ENCODE data around the gene XKR3.
"Not testable (repeated sequence)": the region's sequence is repeated elsewhere in the genome, so short reads cannot be mapped to it uniquely, and the experiment has no call there.

The XKR3 gene

DNA sequence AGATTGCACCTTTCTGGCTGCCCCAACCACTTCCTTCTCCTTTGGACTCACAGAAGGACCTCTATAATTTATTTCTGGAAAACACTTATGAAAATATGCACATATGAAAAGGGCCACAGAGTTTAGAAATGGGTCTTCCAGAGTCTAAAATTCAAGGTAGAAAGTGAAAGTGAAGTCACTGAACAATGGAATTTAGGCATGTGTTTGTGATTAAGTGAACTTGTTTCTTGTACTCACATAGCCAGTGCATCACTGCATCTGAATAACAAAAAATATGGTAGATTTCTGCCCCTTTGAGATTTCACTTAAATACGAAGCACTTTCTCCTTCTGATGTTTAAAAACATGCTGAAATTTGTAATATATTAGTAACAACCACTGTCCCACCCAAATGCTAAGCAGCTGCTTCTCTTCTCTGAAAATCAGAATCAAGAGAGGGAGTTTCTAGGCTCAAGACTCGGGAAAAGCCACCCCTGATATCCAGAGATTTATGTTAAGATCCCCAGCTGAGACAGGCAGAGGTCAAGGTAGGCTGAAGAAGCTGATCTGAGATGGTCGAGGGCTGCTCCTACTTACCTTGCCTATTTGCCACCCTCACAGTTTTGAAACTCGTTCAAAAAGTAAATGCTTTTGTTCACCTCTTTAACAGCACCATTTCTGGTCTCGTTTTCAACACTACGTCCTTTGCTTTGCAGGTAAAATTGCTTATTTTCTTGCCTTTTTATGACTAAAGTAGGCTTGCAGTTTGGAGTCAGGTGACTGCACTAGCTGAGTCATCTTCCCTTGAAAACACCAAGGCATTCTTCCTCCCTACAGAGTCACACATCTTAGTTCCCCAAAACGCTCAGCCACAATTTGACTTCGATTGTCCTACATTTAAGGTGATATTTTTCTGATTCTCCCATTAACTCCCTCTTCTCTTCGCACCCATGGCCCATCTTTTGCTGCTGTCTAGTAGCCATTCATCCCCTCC is at the start of gene XKR3:
Gene XKR3 (minus strand): TSS at position 696 of the 972 bp plus-strand sequence. CDS start 17,338 bp downstream, outside the sequence.
- no peak for DNase-seq

DNA sequence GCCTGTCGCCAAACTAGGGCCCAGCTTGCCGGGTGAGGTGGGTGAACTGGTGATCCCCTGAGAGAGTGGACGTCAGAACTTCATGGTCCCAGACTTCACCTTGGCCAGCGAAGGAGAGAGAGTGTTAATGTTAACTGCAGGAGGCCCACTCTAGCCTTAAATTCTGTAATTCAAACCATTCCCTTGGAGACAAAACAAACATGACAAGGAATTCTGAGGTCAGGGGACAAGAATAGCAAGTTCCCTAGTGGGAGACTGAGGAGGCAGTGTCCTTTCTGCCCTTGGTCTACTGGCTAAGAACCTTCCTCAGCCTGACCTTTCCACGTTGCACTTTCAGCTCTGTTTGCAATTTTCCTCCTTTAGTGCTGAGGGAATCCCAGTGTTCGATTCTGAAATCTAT is 44.4 kb upstream of the XKR3 start:
- DNase-seq, result not testable (repeated sequence)

DNA sequence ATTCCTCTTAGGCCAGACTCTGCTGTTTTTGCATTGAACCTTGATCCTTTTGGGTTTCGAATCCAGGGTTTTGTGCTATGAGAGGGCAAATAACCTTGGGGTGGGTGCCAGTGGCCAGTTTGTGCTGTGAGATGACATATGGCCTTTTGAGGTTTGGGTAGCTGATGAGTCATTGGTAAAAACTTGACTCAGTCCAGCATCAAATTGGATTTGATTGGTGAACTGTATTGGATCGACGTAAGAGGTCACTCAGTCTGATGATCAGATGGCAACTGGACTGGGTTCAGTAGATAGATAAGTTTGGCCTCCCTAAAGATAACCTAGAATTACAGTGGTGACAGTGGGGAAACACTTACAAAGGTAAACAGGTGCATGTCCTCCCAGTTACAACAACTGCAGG is 41.0 kb upstream of the XKR3 start:
- DNase-seq, result no peak

DNA sequence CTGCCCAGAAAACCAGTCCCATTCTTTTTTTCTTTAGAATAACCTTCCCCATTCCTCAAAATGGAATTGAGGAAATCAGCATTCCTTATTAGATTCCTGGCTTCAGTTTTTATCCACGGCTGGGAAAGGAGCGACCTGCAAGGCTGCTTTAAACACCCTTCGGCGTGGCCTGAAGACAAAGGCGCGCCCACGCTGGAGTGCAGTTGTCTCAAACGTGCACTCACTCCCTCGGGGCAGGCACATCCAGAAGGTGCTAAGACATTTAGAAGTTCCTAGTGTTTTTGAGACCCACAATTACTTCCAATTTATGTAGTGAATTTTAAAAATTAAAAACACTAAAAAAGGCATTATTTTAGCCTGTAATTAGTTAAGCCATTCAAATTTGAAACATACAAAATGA is 31.6 kb upstream of the XKR3 start:
- DNase-seq, result not testable (repeated sequence)

DNA sequence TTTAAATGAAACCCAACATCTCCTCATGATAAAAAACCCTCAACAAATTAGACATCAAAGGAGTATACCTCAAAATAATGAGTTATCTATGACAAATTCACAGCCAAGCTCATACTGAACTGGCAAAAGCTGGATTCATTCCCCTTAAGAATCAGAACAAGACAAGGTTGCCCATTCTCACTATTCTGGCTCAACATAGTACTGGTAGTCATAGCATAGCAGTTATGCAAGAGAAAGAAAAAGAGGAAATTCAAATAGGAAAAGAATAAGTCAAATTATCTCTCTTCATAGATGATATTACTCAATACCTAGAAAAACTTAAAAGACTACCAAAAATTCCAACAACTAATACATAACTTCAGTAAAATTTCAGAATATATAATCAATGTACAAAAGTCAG is 29.4 kb upstream of the XKR3 start:
- DNase-seq, result no peak

DNA sequence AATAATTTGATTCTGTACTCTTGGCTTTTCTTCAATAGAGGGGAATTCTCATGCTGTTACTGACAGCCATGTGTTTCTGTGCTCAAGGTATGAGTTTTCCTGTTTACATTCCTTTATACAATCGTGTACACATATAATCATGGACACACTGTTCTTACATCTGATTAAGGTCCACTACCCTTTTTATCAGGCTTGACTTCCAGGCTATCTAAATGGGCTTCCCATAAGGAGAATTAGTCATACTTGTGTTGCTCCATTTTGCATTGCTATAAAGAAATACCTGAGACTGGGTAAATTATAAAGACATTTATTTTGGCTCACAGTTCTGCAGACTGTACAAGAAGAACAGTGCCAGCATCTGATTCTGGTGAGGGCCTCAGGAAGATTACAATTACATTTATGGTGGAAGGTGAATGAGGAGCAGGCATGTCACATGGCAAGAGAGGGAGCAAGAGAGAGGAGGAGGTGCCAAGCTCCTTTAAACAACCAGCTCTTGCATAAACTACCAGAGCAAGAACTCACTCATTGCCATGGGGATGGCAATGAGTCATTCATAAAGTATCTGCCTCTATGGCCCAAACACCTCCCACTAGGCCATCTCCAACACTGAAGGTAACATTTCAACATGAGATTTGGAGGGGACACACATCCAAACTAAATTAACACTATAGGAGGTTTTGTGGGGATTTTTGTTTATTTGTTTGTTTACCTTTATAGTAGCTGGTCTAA is 26.2 kb upstream of the XKR3 start:
- not testable (repeated sequence) for DNase-seq

DNA sequence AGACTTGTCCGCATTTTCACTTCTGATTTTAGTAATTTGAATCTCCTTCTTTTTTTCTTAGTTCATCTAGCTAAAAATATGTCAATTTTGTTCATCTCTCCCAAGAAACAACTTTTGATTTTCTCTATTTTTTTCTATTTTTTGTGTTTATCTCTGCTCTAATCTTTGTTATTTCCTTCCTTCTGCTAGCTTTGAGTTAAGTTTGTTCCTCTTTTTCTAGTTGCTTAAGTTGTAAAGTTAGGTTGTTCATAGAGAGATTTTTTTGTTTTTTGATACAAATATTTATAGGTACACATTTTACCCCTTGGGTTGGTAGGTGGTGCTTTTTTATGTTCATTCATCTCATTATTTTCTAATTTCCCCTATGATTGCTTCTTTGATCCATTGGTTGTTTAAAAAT is 22.1 kb upstream of the XKR3 start:
- DNase-seq, result no peak

DNA sequence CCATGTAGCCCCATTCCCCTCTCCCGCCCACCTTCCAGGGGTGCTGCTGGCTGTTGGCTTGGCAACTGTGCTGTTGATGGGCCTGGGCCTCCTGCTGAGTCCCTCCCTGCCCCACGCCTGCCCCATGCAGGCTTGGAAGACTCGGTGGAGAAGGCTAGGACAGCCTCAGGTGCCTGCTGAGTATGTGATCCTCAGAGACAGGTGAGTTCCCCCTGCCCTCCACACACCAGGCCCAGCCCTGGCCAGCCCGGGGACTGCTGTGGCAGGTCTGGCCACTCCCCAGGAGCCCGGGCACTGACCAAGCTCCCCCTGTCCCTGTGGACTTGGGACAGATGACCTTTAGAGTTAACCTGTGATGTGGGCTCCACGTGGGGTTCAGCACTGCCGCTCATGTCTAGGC is 20.7 kb upstream of the XKR3 start:
- DNase-seq, result no peak

DNA sequence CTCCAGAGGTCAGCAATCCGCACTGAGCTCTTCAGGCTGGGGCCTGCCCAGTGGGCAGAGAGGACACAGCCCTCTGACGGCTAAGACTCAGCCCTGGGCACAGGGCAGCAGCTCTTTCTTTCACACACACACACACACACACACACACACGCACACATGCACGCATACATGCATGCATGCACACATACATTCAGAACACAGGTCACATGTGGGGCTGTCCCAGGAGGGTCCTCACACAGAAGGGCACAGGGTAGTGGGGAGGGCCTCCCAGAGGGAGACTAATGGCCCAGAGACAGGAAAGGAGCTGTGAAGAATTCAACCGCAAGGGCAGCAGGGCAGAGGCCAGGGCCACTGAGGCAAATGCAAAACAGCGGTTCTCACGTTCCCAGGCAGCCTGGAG is 20.3 kb upstream of the XKR3 start:
- DNase-seq, result no peak

DNA sequence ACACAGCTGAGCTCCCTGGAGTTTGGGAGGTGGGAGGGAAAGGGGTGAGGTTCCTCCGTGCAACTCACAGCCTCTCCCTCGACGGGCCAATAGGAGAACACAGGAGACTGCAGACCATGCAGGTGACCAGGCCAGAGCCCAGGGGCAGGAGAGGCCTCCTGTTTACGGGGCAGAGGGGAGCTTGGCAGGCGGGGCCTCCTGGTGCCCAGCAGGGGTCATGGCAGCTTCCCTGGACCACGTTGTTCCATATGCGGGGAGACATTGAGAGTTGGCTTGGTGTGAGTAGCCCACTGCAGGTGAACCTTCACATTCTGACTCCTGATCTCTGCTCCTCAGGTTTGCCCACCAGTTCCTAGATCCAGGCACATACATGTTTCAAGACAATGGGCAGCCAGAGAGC is 19.3 kb upstream of the XKR3 start:
- no peak for DNase-seq

DNA sequence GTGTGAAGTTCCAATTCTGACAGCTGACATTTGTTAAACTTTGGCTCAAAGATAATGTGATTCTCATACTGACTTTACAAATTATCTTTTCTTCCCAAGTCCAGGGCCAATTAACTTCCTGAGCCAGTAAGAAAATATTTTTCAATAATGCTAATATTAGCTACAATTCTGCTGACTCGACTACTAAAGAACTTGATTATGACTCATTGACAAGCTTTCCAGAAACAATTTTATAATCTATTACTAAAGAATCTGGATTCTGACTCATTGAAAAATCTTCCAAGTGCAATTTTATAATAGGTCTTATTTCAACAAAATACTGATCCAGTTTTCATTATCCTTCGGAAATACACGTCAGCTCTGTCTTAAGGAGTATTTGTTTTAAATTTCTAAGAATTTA is 12.9 kb upstream of the XKR3 start:
- DNase-seq, result no peak

DNA sequence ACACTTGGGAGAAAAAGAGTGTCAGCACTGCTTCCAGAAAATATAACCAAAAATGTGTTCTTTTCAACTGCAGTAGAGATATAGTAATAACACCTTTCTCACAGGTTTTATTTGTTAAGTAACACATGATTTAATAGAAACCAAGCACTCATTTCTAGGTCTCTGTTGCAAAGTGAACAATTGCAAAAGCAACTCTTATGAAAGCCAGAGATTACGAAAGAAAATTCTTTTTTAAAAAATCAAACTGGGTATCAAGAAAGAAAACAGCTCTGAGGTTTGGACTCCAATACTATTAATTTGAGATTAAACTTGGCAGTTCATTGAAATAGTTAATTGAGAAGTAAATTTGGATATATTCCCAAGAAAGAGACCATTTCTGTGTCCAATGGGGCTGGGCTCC is 9.8 kb upstream of the XKR3 start:
- DNase-seq, result no peak

DNA sequence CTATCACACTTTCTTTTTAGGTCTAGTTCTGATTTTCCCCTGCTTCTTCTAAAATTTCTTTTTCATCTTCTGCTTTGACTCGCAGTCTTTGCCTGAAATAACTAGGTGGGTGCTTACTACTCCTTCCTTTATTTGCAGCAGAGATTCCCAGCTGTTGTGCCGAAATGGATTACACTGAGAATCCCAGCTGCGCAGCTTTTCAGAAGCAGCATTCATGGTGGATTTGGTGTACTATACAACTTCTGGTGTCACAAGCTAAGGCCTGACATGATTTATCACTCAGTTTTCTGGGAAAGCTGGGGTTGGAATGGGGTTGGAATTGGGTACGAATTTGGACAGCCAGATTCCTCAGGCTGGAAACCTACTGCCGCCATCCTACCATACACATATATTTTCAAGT is 6.0 kb upstream of the XKR3 start:
- no peak for DNase-seq

DNA sequence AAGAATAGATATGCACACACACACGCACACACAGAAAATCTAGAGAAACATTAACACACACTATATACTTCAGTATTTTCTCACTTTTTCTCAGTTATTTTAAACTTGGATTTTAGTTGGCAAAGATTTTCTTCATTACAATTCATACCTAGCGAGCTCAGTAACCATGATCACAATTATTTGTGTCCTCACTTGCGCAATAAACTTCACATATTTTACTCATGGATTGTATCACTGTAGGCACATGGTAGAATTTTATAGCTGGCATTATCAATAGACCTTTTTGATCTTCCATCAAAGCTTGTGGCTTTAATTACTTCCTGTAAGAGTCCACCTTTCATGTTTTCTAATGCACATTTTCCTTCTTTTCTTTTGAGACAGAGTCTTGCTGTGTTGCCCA is 4.8 kb upstream of the XKR3 start:
- DNase-seq, result no peak

DNA sequence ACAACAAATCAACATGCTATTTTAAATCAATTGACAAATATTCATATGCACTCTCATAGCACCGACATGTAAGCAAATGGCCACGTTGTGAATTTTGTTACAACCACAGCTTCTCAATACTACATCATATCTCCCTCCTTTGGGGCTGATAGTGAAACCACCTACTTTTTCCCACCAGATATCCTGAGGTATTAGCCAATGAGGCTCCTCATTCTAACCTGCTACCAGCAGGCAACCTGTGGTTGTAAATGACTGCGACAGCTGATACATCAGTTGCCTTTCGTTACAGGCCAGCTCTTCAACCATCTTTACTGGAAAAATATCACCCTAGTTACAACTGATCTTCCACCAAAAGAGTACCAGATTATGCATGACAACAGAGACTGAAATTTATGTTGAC is 3.7 kb upstream of the XKR3 start:
- DNase-seq, result no peak

DNA sequence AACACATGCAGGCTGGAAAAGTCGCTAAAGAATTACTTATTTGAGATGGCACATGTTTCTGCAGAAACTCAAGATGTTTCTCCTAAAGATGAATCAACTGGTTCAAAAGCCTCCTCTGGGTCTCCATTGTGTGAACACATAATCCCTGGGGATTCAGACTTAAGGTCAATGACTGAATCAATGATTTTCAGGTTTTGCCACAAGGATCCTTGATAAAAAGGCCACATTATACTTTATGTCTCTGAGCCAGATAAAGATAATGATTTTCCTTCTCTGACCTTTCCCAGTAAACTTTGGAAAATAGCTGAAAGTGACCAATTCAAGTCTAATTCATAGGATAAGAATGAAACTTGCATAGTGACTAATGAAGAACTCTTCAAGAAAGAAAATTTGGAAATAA is 2.3 kb upstream of the XKR3 start:
- DNase-seq, result no peak

DNA sequence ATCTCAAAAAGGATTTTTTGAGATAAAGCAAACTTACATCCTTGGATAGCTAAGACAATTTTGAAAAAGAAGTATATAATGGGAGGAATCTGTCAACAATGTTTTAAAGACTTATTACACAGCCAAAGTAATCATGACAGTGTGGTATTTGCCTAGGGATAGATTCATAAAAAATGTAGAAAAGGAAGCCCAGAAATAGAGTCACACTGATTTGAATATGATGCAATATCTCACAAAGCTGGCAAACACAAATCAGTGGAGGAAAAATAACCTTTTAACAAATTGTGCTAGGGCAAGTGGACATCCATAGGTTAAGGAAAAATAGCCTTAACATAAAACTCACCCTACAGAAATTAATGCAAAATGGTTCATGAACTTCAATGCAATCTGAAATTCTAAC is 6.0 kb downstream of the XKR3 start:
- no peak for DNase-seq

DNA sequence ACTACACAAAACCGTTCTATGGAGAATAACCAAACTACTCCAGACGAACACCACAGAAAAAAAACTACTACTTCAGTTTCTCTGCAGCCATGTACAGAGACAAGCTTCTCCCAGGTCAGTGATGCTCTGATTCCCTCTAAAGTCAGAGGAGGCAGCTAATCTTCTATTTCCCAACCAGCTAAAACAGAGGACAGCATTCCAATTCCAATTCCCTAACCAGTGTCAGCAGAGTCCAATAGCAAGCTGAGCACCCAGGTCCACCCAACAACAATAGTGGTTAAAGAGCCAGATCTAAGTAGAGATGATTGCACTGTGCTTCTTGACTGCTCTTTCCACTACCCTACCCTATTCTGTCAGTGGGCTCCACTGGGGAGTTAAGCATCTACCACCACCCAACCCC is 6.7 kb downstream of the XKR3 start:
- DNase-seq, result no peak

DNA sequence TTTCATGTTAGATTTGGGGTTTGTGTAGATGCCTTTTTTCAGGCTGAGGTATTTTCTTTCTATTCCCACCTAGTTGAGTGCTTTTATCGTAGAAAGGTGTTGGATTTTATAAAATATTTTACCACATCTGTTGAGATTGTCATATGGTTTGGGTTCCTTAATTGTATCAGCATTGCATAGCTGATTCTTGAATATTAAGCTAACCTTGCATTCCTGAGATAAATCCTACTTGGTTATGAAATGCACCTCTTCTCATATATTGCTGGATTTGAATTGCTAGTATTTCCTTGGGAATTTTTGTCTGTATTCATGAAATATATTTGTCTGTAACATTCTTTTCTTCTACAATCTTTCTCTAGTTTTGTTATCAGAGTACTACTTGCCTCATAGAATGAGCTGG is 10.1 kb downstream of the XKR3 start:
- no peak for DNase-seq

DNA sequence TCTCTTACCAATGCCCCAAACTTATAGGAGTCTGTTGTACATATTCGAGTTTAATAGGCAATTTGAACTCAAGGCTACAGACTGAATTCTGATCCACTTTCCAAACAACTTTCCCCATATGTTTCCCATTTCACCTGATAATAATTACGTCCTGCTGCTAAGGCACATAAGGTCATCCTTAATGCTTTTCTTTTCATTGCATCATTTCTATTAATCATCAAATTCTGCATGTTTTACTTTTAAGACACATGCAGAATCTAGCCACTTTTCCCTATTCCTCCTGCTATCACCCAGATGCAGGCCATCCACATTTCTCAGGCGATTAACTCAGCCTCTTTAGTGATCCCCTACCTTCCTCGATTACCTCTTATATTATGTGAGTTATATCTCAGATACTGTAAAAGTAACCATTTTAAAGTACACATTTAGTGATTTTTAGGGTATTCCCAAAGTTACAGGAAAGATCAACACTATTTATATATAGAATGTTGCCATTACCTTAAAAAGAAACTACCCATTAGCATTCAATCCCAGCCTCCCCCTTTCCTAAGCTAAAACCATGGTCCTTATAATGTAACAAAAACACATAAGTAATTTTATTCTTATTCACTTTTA is 14.9 kb downstream of the XKR3 start:
- no peak for DNase-seq

DNA sequence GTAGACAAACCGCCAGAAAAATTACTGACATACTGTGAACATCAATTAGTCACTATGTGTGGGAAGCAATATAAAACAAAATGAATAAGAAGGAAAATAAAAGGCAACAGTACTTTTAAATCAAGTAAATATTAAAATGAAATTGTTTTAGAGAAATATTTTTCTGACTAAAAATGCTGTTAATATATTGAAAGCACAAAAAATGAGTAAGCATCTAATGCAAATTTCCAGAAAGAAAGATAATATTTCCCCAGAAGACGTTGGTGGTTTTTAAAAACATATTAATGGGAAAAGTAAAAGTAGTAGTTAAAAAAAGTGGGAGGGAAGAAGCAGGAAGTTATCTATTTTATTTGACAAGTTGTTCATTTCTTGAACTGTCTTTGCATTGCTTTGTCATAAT is 16.5 kb downstream of the XKR3 start:
- DNase-seq, result no peak

DNA sequence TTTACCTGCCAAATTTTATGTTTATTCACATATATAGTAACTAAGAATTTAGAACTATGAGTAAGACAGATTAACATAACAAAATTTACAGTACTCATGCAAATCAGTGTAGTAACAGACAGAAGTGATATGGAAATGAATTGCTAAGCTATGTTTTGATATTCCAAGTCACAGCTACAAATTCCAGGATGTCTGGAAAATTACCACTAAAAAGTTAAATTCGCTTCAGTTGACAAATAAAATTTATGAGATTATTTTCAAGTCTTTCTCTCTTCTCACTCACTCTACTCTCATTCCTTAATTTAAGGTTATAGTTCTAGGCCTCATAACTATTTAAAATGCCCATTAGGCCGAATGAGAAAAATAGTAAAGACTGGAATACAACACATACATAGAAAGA is 18.1 kb downstream of the XKR3 start:
- no peak for DNase-seq

DNA sequence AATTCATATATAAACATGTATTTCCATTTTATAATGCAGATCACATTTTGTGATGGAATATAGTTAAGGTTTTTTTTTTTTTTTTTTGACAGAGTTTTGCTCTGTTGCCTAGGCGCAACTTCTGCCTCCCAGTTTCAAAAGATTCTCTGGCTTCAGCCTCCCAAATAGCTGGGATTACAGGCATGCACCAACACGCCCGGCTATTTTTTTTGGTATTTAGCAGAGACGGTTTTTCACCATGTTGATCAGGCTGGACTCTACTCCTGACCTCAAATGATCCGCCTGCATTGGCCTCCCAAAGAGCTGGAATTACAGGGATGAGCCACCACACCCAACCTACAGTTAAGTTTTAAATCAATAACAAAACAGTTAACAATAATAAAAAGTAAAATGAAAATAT is 18.8 kb downstream of the XKR3 start:
- no peak for DNase-seq

DNA sequence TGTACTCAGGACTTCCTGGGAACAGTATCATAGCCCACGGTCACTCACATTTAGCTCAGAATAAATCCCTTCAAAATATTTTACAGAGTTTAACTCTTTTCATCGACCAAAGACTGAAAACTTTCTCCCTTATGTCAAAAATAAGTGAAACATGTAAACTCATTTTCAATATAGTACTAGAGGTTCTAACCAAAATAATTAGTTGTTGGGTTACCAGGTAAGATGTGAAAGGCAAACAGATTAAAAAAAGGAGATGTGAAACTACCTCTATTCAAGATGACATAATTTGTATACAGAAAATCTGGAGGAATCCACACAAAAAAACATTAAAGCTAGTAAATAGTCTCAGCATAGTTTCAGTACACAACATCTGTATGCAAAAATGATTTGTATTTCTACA is 20.3 kb downstream of the XKR3 start:
- DNase-seq, result no peak

All from DMS53 (cell line).